MCF 10A (cell line): ENCODE results near the gene COL6A1. TPM values are rescaled to one million over a fixed set of nuclear protein-coding genes. Genes with fewer than 3 reads are reported as not detected.

Source experiments
- BruUV-seq: library from RNA; stranded (reverse); fragments of 400-500 nt; replicated peaks from 2 replicates; lab custom pipeline; 2021; lab: Mats Ljungman, UMichigan
- CTCF ChIA-PET: fragments of 300-600 bp; sonication (Branson Sonifier 250); formaldehyde crosslinking; extraction: SDS; loops from one replicate; lab custom pipeline; 2021; ENCODE audit warnings: antibody characterized with exemption, inconsistent platforms; lab: Yijun Ruan, JAX
- POLR2A ChIA-PET: fragments of 300-600, 350-650 bp; sonication (Branson Sonifier 250); formaldehyde crosslinking; extraction: SDS; loops from one replicate; lab custom pipeline; 2020; ENCODE audit warnings: antibody characterized with exemption, inconsistent platforms; lab: Yijun Ruan, JAX
- DNase-seq: peaks from one replicate; pipeline ENCODE4 v3.0.0-alpha.2; 2018; ENCODE audit not compliant: unreplicated experiment
- H3K27ac Mint-ChIP-seq: one replicate; pipeline ENCODE4 v1.8.0; 2022; ENCODE audit warnings: mild to moderate bottlenecking, low read depth, mixed read lengths; ENCODE audit not compliant: unreplicated experiment
- H3K27me3 Mint-ChIP-seq: one replicate; pipeline ENCODE4 v1.8.0; 2022; ENCODE audit warnings: mixed read lengths; ENCODE audit not compliant: insufficient read depth, unreplicated experiment
- H3K36me3 Mint-ChIP-seq: one replicate; pipeline ENCODE4 v1.8.0; 2022; ENCODE audit warnings: mild to moderate bottlenecking, moderate library complexity, mixed read lengths; ENCODE audit not compliant: insufficient read depth, unreplicated experiment
- H3K4me1 Mint-ChIP-seq: one replicate; pipeline ENCODE4 v1.8.0; 2022; ENCODE audit warnings: mixed read lengths; ENCODE audit not compliant: insufficient read depth, unreplicated experiment
- H3K4me3 Mint-ChIP-seq: one replicate; pipeline ENCODE4 v1.8.0; 2022; ENCODE audit warnings: mild to moderate bottlenecking, moderate library complexity, mixed read lengths; ENCODE audit not compliant: unreplicated experiment
- H3K9me3 Mint-ChIP-seq: one replicate; pipeline ENCODE4 v1.8.0; 2022; ENCODE audit warnings: mixed read lengths; ENCODE audit not compliant: unreplicated experiment
- intact Hi-C: fragments of 100-400 bp; cut with micrococcal nuclease; formaldehyde crosslinking; loops from 2 replicates; pipeline ENCODE4 v1.14.1; 2022
- total RNA-seq: library from RNA; stranded (reverse); gene quantifications from 2 replicates; pipeline ENCODE4 v1.2.3, GENCODE V29; 2022
- TF ChIP-seq, protein P1 (sequence below): fragments of 200-600 bp; IDR thresholded peaks from one replicate; pipeline ENCODE4 v1.8.0; 2022; ENCODE audit warnings: antibody characterized with exemption, mild to moderate bottlenecking; ENCODE audit not compliant: unreplicated experiment

The COL6A1 gene
- total RNA-seq, 1 experiment from 2014 or later = 3.2 TPM

DNA sequence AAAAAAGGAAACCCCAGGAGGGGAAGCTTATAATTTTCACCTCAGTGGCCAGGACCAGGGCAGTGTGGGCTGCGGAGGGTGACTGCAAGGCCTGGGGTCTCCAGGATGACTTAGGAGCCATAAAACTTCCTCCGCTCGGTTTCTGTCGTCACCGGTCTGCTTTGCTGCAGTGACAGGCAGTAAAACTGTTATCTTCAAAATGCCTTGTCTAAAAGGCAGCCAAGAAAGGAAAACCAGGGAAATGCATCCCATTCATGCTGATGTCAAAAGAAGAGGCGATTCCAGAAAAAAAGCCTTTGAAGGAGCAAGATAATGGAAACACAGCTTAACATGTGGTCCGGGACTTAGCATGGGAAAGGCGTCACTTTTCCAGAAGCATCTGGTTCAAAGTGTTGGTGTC, 42.0 kb downstream of the COL6A1 start:
- H3K36me3 Mint-ChIP-seq = no peaks in the 10 kb centered on the region
- H3K27me3 Mint-ChIP-seq = peaks cover 74% of the 10 kb centered on the region
- TF ChIP-seq, protein P1, sequence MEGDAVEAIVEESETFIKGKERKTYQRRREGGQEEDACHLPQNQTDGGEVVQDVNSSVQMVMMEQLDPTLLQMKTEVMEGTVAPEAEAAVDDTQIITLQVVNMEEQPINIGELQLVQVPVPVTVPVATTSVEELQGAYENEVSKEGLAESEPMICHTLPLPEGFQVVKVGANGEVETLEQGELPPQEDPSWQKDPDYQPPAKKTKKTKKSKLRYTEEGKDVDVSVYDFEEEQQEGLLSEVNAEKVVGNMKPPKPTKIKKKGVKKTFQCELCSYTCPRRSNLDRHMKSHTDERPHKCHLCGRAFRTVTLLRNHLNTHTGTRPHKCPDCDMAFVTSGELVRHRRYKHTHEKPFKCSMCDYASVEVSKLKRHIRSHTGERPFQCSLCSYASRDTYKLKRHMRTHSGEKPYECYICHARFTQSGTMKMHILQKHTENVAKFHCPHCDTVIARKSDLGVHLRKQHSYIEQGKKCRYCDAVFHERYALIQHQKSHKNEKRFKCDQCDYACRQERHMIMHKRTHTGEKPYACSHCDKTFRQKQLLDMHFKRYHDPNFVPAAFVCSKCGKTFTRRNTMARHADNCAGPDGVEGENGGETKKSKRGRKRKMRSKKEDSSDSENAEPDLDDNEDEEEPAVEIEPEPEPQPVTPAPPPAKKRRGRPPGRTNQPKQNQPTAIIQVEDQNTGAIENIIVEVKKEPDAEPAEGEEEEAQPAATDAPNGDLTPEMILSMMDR = no peak
- BruUV-seq = no TSS peak
- POLR2A ChIA-PET = no interaction called here
- intact Hi-C loops = no loop called here
- H3K4me1 Mint-ChIP-seq = no peaks in the 10 kb centered on the region
- no peak overlapping the region for H3K27ac Mint-ChIP-seq
- H3K4me3 Mint-ChIP-seq = no peak overlapping the region
- H3K9me3 Mint-ChIP-seq = no peaks in the 10 kb centered on the region
- CTCF ChIA-PET = no interaction called here
- DNase-seq = no peak

DNA sequence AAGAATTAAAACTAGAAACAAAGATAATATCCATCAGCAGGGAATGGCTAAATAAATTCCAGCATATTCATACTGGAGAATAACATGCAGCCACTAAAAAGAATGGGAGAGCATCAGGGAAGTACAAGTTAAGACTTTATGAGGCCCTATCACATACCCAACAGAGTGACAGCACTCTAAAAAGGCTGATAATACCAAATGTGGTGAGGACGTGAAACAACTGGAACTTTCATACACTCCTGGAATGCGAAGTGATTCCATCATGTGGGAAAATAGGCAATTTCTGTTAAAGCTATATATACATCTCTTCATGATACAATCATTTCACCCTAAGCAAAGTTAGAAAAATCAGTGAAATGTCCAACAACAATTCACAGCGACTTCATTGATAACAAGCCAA, 42.6 kb downstream of the COL6A1 start:
- Mint-ChIP-seq H3K9me3 (peaks cover 4% of the 10 kb centered on the region), H3K36me3 (no peaks in the 10 kb centered on the region), H3K27me3 (peaks cover 74% of the 10 kb centered on the region), H3K4me1 (no peaks in the 10 kb centered on the region), H3K4me3 (no peak overlapping the region), H3K27ac (no peak overlapping the region)
- TF ChIP-seq, protein P1 = no peak
- ChIA-PET CTCF (no interaction called here), POLR2A (no interaction called here)
- no peak for DNase-seq
- intact Hi-C loops = no loop called here
- no TSS peak for BruUV-seq

DNA sequence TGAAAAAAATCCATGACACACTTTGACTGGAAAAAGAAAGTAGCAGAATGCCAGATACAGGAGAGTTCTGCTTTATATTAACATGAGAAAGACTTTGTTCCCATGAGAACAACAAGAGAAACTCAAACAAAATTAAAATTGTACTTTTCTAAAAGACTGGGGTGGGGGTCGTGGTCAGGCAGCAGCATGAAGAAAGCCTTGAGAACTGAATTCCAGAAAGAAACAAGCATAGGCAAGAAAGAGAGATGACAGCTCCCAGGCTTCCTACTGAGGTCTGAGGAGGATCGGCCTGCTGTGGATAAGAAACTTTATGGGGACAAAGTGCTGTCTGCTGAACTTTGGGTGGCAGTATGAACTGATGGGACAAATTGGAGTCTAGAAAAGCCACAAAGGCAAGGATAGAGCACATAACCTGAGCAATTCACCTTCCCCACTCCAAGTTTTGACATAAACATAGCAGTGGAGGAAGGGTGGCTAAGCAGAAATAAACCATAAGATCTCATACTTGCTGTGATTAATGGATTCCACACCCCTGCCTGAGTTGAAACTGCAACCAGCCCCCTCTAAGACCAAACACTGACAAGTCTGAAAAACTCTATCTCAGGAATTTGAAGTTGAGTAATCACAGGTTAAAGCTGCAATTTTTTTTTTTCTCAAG, 43.7 kb downstream of the COL6A1 start:
- TF ChIP-seq, protein P1 = no peak
- intact Hi-C loops = no loop called here
- H3K9me3 Mint-ChIP-seq = peaks cover 12% of the 10 kb centered on the region
- DNase-seq = no peak
- H3K4me3 Mint-ChIP-seq = no peak overlapping the region
- H3K4me1 Mint-ChIP-seq = no peaks in the 10 kb centered on the region
- no peaks in the 10 kb centered on the region for H3K36me3 Mint-ChIP-seq
- no TSS peak for BruUV-seq
- H3K27me3 Mint-ChIP-seq = peaks cover 67% of the 10 kb centered on the region
- H3K27ac Mint-ChIP-seq = no peak overlapping the region
- CTCF ChIA-PET = interaction anchor here (0.6 kb wide), 1 partner anchor 1537 kb away, joined by 4 read pairs; no protein-coding TSS in a partner anchor
- POLR2A ChIA-PET = no interaction called here

DNA sequence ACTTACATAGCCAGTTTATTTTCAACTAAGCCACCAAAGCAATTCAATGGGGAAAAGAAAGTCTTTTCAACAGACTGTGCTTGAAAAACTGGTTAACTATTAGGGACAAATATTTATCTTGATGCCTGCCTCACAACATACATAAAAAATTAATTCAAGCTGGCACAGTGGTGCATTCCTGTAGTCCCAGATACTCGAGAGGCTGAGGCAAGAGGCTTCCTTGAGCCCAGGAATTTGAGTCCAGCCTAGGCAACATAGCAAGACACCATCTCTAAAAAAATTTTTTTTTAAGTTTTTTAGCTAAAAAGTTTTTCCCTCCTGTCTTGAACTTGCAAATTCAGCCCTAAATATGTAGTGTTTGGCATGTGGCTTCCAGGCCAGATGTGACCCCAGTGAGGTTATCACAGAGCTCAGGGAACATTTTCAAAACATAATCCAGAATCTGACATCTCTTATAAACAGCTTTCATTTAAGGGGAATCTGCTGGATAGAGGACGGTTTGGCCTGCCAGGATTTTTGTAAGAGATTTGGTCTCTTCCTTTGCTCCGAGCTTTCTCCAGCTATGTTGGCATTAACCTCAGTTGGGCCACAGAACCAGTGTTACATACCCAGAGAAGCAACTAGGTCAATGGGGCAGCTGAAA, 46.4 kb downstream of the COL6A1 start:
- Mint-ChIP-seq H3K36me3 (no peaks in the 10 kb centered on the region), H3K27ac (no peak overlapping the region), H3K9me3 (peaks cover 12% of the 10 kb centered on the region), H3K4me3 (no peak overlapping the region), H3K27me3 (peaks cover 62% of the 10 kb centered on the region), H3K4me1 (no peaks in the 10 kb centered on the region)
- no peak for DNase-seq
- no TSS peak for BruUV-seq
- ChIA-PET POLR2A (no interaction called here), CTCF (interaction anchor here (1.1 kb wide), 1 partner anchor 12 kb away, joined by 3 read pairs; no protein-coding TSS in a partner anchor)
- intact Hi-C loops = no loop called here
- TF ChIP-seq, protein P1 = no peak
